RWPE1 (cell line): ENCODE data around the gene THAP8.
A peak's percentile ranks its signal among the peaks of the same experiment; 100 is the strongest.

Source experiments
- CTCF ChIA-PET: fragments of 350-600 bp; sonication (Branson Sonifier 250); formaldehyde crosslinking; extraction: SDS; loops from one replicate; lab custom pipeline; 2021; lab: Yijun Ruan, JAX
- POLR2A ChIA-PET: fragments of 400-600 bp; formaldehyde crosslinking; extraction: SDS; loops from one replicate; lab custom pipeline; 2020; ENCODE audit warnings: antibody characterized with exemption; ENCODE audit not compliant: low non-redundant PET; lab: Yijun Ruan, JAX
- DNase-seq: peaks from one replicate; pipeline ENCODE4 v3.0.0; 2012; ENCODE audit warnings: low spot score
- H3K27ac ChIP-seq: fragments of 450-650 bp; 2 replicates; pipeline ENCODE4 v1.5.1; 2017
- TF ChIP-seq, protein P1 (sequence below): fragments of 450-650 bp; conservative IDR thresholded peaks from 2 replicates; pipeline ENCODE4 v1.5.1; 2017; ENCODE audit warnings: low read depth, mild to moderate bottlenecking

THAP8 gene

DNA sequence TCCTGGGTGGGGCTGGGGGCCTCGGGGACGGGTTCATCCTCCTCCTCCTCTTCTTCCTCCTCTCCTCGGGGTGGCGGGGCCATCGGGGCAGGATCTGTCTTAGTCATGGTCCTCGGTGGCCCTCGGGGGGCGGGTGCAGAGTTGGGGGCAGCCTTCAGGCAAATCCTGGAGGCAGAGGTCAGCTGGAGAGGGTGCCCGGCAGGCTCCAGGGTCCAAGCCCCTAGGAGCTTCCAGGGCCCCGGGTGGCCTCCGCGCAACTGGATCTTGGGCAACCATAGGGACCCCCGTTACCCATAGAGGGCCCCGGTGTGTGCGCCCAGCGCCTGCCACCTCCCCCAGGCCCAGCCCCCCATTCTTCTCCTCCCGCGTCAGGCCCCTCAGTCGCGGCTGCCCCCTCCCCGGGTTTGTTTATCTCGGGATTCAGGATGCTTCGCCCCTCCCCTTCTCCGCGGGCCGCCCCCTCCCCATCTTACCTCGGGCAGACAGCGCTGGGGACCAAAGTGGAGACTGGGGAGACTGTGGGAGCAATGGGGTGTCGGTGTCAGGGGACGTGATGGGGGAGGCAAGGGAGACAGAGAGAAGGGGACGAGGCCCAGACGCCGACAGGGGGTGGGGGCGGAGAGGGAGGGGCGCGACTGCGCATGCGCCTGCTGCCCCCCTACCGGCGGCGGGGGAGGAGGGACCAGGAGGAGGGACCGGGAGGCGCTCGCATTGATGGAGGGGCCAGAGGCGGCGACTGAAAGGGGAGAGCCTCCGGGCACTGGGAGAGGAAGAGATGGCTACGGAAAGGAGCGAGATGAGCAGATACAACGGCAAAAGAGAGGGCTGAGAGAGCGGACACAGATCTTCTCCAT lies 21.6 kb downstream of the THAP8 start, which contains the start of gene CLIP3:
Gene CLIP3 (minus strand): TSS at position 623 of the 854 bp plus-strand sequence. CDS start 516 bp downstream, at position 107.
- H3K27ac ChIP-seq: no peak within 1 kb of the TSS
- no peak for DNase-seq
- POLR2A ChIA-PET: no interaction called here

DNA sequence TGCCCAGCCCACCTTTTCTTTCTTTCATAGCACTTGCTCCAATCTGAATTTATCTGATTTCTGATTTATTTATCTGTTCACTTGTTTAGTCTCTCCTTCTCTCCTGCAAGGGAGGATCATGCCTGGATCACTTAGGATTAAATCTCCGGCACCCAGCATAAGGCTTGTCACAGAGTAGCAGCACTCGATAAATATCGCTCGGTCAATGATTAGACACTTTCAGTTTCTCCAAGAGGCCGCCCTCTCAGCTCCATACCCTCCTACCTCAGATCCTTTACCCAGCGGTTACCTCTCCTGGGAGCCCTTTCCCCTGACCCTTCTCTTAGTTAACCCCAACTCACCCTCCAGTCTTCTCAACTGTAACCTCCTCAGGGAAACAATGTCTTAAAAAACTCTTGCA lies 22.8 kb downstream of the THAP8 start:
- TF ChIP-seq, protein P1, sequence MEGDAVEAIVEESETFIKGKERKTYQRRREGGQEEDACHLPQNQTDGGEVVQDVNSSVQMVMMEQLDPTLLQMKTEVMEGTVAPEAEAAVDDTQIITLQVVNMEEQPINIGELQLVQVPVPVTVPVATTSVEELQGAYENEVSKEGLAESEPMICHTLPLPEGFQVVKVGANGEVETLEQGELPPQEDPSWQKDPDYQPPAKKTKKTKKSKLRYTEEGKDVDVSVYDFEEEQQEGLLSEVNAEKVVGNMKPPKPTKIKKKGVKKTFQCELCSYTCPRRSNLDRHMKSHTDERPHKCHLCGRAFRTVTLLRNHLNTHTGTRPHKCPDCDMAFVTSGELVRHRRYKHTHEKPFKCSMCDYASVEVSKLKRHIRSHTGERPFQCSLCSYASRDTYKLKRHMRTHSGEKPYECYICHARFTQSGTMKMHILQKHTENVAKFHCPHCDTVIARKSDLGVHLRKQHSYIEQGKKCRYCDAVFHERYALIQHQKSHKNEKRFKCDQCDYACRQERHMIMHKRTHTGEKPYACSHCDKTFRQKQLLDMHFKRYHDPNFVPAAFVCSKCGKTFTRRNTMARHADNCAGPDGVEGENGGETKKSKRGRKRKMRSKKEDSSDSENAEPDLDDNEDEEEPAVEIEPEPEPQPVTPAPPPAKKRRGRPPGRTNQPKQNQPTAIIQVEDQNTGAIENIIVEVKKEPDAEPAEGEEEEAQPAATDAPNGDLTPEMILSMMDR: no peak
- DNase-seq: no peak
- ChIA-PET POLR2A (interaction anchor here (0.7 kb wide), 1 partner anchor 36 kb away, joined by 3 read pairs; no protein-coding TSS in a partner anchor), CTCF (interaction anchor here (0.6 kb wide), 1 partner anchor 10 kb away, joined by 7 read pairs; no protein-coding TSS in a partner anchor)
- H3K27ac ChIP-seq: no peak overlapping the region

More for the DNA sequence above, 21.6 kb downstream of the THAP8 start, which contains the start of gene CLIP3:
- TF ChIP-seq, protein P1: no peak
- CTCF ChIA-PET: no interaction called here

DNA sequence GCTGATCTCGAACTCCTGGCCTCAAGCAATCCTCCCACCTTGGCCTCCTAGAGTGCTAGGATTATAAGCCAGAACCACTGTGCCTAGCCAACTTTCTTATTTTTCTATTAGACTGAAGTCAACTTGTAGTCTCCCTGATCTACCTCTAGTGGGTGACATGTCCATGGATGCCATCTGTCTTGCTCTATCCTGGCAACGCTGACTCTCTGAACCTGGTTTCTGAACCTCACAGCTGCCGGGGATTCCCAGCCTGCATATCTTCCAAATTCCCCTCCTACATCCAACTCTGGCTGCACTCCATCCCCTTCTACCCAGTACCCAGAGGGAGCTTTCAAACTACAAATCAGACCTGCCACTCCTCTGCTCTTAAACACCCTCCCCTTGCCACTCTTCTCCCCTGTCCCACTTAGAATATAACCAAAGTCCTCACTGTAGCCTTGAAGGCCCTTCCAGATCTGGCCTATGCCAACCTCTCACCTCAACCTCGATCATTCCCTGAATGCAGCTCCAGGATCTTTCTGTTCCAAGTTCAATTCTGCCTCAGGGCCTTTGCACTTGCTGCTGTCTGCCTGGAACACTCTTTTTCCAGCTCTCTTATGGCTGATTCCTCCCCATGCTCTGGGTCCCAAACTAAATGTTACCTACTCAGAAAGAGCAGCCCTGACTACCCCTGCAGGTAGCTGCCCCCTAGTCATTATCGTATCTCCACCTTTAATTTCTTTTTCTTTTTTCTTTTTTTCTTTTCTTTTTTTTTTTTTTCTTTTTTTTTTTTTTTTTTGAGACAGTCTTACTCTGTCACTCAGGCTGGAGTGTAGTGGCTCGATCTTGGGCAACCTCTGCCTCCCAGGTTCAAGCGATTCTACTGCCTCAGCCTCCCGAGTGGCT lies 23.6 kb downstream of the THAP8 start:
- TF ChIP-seq, protein P1: no peak
- DNase-seq: no peak
- CTCF ChIA-PET: interaction anchor here (0.6 kb wide), 2 partner anchors 10 to 174 kb away, joined by 5 to 7 read pairs; partner anchors contain the start of gene KIRREL2
- H3K27ac ChIP-seq: no peak overlapping the region
- POLR2A ChIA-PET: interaction anchor here (0.7 kb wide), 2 partner anchors 22 to 35 kb away, joined by 3 to 12 read pairs; partner anchors contain the start of gene SYNE4

DNA sequence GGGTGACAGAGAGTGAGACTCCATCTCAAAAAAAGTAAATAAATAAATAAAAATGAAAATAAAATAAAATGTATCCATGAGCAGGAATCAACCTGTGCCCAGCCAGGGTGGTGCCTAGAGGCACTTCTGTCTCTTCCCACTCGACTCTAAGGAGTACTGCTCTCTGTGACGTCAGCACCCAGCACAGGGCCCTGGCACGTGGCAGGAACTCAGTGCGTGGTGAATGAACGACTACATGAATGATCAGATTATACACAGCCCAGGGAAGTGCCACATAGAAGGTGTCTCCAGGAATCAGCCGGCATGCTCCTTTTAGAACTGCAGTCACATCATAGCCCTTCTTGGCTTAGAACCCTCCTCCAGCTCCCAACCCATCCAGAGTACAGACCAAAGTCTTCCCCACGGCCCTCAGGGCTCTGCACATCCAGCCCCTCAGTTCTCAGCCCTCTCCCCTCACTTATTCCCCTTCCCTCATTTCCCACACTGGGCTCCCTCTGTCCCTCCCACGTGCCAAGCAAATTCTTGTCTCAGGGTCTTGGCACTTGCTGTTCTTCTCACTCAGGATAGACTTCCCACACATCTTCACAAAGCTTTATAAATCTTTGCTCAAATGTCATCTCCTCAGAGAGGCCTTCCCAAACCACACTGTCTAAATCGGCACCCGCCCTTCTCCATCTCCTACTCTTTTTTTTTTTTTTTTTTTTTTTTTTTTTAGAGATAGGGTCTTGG lies 25.6 kb downstream of the THAP8 start:
- TF ChIP-seq, protein P1: no peak
- ChIA-PET CTCF (no interaction called here), POLR2A (no interaction called here)
- DNase-seq: no peak
- peak overlapping the region; percentile 20; the same call in 1 of the 2 replicates for H3K27ac ChIP-seq

DNA sequence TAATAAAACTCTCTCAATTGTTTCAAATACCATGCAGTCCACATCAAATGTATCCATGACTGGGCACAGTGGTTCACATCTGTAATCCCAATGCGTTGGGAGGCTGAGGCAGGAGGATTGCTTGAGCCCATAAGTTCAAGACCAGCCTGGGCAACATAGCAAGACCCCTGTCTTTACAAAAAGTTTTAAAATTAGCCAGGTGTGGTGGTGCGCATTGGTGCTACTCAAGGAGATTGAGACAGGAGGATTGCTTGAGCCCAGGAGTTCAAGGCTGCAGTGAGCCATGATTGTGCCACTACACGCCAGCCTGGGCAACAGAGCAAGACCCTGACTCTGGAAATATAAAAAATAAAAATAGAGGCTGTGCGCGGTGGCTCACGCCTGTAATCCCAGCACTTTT lies 26.4 kb downstream of the THAP8 start:
- TF ChIP-seq, protein P1: no peak
- no peak for DNase-seq
- POLR2A ChIA-PET: no interaction called here
- no peak overlapping the region for H3K27ac ChIP-seq
- CTCF ChIA-PET: no interaction called here
